Measurements from ENCODE around the gene SLC4A8. TPM values are rescaled to one million over a fixed set of nuclear protein-coding genes. Genes with fewer than 3 reads are reported as not detected.

The SLC4A8 gene
- total RNA-seq, 2 donors from 2014 or later, result 0.50 to 10.5 TPM

DNA sequence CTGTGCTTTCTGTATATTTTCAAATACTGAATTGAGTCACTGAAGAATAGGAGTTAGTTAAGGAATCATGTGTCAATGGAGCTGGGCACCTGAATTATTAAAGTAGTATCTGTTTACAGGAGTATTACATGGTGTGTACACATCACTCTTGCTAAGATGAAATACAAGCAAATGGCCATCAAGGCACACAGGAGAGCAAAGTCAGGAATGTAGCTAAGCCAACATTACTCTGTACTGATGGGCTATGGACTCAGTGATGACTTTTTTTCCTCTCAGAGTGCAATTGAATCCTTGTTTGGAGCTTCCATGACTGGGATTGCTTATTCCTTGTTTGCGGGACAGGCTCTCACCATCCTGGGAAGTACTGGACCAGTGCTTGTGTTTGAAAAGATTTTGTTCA lies 45.5 kb downstream of the SLC4A8 start:
- Histone ChIP-seq H3K4me1 (replicated peaks) (no peaks in the 10 kb centered on the region), H3K9me3 (no peaks in the 10 kb centered on the region), H3K27ac (no peak overlapping the region), H3K4me3 (no peak overlapping the region), H3K27me3 (replicated peaks; ENCODE audit: insufficient read depth) (no peaks in the 10 kb centered on the region), H3K36me3 (no peaks in the 10 kb centered on the region)
- TF ChIP-seq POLR2A (IDR thresholded peaks at IDR 0.05), result no peak
- TF ChIP-seq, protein P1, sequence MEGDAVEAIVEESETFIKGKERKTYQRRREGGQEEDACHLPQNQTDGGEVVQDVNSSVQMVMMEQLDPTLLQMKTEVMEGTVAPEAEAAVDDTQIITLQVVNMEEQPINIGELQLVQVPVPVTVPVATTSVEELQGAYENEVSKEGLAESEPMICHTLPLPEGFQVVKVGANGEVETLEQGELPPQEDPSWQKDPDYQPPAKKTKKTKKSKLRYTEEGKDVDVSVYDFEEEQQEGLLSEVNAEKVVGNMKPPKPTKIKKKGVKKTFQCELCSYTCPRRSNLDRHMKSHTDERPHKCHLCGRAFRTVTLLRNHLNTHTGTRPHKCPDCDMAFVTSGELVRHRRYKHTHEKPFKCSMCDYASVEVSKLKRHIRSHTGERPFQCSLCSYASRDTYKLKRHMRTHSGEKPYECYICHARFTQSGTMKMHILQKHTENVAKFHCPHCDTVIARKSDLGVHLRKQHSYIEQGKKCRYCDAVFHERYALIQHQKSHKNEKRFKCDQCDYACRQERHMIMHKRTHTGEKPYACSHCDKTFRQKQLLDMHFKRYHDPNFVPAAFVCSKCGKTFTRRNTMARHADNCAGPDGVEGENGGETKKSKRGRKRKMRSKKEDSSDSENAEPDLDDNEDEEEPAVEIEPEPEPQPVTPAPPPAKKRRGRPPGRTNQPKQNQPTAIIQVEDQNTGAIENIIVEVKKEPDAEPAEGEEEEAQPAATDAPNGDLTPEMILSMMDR (IDR thresholded peaks at IDR 0.05), result no peak
- TF ChIP-seq POLR2AphosphoS5 (IDR thresholded peaks at IDR 0.05), result no peak
- DNase-seq (ENCODE audit: low spot score), result no peak
- intact Hi-C loops (cut with DNase I), result no loop called here
- WGBS, result 82% methylated on average over 1 of the region's 1 CpG

DNA sequence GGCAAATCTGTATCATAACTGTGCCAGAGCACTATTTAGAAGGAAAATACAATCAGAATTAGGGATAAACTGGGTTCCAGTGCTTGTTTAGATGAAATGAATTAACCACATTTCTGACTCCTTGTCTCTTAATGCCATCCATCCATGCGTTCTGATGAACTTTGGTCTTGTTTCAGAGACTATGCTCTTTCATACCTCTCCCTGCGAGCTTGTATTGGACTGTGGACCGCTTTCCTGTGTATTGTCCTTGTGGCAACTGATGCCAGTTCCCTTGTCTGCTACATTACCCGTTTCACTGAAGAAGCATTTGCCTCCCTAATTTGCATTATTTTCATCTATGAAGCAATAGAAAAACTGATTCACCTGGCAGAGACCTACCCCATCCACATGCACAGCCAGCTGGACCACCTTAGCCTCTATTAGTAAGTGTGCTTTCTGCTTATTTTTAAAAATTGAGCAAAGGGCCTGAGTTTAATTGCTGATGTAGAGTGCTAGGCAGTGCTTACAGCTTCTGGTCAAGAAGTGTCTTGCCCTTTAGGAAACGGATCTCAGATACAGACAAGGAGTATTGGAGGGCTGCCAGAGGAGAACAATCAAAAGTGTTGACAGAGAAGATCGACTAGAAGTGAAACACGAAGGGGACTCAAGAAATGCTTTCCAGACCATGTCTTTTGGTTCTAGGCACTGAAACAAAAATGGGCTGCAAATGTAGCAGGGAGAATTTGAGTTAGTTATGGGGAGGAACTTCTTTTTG lies 46.7 kb downstream of the SLC4A8 start:
- H3K27ac ChIP-seq, result no peak overlapping the region
- WGBS, result 55% methylated on average over 7 of the region's 7 CpGs
- DNase-seq (ENCODE audit: low spot score), result no peak
- H3K4me3 ChIP-seq, result no peak overlapping the region
- H3K9me3 ChIP-seq, result no peaks in the 10 kb centered on the region
- no peaks in the 10 kb centered on the region for H3K4me1 ChIP-seq (replicated peaks)
- no peak for TF ChIP-seq POLR2AphosphoS5 (IDR thresholded peaks at IDR 0.05)
- TF ChIP-seq, protein P1 (IDR thresholded peaks at IDR 0.05), result no peak
- TF ChIP-seq POLR2A (IDR thresholded peaks at IDR 0.05), result no peak
- H3K27me3 ChIP-seq (replicated peaks; ENCODE audit: insufficient read depth), result no peaks in the 10 kb centered on the region
- intact Hi-C loops (cut with DNase I), result no loop called here
- H3K36me3 ChIP-seq, result no peaks in the 10 kb centered on the region

DNA sequence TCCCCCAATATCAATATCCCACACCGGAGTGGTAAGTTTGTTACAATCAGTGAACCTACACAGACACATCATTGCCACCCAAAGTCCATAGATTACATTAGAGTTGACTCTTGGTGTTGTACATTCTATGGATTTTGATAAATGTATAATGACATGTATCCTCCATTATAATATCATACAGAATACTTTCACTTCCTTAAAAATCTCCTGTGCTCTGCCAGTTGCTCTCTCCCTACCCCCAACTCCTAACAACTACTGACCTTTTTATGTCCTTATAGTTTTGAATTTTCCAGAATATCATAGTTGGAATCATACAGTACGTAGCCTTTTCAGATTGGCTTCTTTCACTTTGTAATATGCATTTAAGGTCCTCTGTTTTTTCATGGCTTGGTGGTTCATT lies 48.4 kb downstream of the SLC4A8 start:
- 97% methylated on average over 2 of the region's 2 CpGs for WGBS
- Histone ChIP-seq H3K36me3 (no peaks in the 10 kb centered on the region), H3K27ac (no peak overlapping the region), H3K27me3 (replicated peaks; ENCODE audit: insufficient read depth) (no peaks in the 10 kb centered on the region), H3K9me3 (no peaks in the 10 kb centered on the region), H3K4me3 (no peak overlapping the region), H3K4me1 (replicated peaks) (no peaks in the 10 kb centered on the region)
- intact Hi-C loops (cut with DNase I), result no loop called here
- DNase-seq (ENCODE audit: low spot score), result no peak
- TF ChIP-seq POLR2AphosphoS5 (IDR thresholded peaks at IDR 0.05), result no peak
- no peak for TF ChIP-seq POLR2A (IDR thresholded peaks at IDR 0.05)
- TF ChIP-seq, protein P1 (IDR thresholded peaks at IDR 0.05), result no peak

DNA sequence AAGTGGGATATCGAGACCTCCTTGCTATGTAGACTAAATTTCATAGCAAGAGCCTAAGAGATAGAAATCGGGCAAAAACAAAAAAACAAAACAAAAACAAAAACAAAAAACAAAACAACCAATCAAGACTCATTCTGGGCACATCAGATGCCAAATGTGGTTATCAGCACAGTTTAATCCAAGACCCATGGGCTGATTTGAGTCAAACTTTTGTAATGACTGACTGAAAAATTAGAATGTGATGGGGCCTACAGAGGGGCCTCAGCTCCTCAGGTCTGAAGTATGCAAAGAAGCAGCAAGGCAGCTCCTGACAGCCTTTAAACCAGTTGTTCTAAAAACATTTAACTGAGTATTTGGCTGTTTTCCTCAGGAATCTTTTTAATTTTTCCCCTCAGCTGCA lies 49.3 kb downstream of the SLC4A8 start:
- Histone ChIP-seq H3K27ac (no peak overlapping the region), H3K9me3 (no peaks in the 10 kb centered on the region), H3K4me1 (replicated peaks) (no peaks in the 10 kb centered on the region), H3K27me3 (replicated peaks; ENCODE audit: insufficient read depth) (no peaks in the 10 kb centered on the region), H3K36me3 (no peaks in the 10 kb centered on the region), H3K4me3 (no peak overlapping the region)
- 94% methylated on average over 2 of the region's 2 CpGs for WGBS
- intact Hi-C loops (cut with DNase I), result no loop called here
- TF ChIP-seq, protein P1 (IDR thresholded peaks at IDR 0.05), result no peak
- TF ChIP-seq POLR2A (IDR thresholded peaks at IDR 0.05) (no peak), POLR2AphosphoS5 (IDR thresholded peaks at IDR 0.05) (no peak)
- DNase-seq (ENCODE audit: low spot score), result no peak

DNA sequence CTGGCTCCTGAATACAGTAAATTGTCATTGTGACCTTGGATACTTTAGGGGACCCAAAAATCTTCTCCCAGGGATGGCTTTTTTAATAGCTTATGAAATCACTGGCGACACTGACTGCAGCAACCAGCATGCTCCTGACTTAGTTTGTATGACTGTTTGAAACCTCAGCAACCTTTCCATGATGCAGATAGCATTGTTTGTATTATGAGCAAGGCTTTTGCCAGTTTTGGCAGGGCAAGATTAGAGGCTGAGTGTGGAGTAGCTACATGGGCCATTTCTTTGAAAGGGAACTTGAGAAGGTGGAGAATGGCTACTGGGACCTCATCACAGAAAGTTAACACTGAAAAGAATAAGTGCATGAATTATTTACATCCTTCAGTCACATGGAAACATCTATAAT lies 50.9 kb downstream of the SLC4A8 start:
- Histone ChIP-seq H3K36me3 (no peaks in the 10 kb centered on the region), H3K27ac (no peak overlapping the region), H3K4me1 (replicated peaks) (no peaks in the 10 kb centered on the region), H3K27me3 (replicated peaks; ENCODE audit: insufficient read depth) (no peaks in the 10 kb centered on the region), H3K4me3 (no peak overlapping the region), H3K9me3 (no peaks in the 10 kb centered on the region)
- TF ChIP-seq POLR2AphosphoS5 (IDR thresholded peaks at IDR 0.05), result no peak
- intact Hi-C loops (cut with DNase I), result no loop called here
- DNase-seq (ENCODE audit: low spot score), result no peak
- WGBS, result 89% methylated on average over 1 of the region's 1 CpG
